ENCODE results near the gene LSM2.

LSM2 gene

DNA sequence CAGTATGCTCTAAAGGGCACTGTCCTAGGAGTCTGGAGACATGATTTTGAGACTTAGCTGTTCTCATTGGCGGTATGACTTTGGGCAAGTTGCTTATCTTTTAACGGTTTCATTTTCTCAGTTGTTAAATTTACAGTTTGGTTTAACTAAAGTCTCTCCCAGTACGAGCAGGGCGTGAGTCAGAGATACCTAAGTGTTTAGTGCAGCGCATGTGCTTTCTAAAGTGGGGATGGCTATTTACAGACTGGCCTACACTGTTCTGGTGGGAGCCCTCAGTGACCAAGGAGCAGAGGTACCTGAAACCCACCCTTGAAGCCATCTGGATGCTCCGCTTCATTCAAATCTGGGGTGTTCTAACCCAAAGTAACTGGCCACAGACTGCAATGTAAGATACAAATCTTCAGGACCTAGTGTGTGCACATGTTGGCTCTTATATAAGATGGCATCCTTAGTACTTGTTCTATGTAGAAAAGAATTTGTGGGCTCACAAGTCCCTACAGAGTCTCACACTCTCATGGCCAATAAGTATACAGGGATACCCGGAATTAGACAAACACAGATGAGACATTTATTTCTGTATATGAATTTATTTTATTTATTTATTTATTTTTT is 56.2 kb downstream of the LSM2 start:
- DNase-seq (ENCODE audit: low spot score): no peak

- no peak for DNase-seq (ENCODE audit: low spot score)
Observed at GRCh38 chr6:31749301-31750036, 57.3 kb downstream of the LSM2 start.

Data from pons (tissue), 1 donor.